Stimulated activated CD4-positive, alpha-beta T cell treated with anti-CD3 and anti-CD28 coated beads, Interleukin-4, amount 100 ng/mL, for 24 hours (primary cell): ENCODE results near the gene ZFP1.
"Not testable (repeated sequence)": the region's sequence is repeated elsewhere in the genome, so short reads cannot be mapped to it uniquely, and the experiment has no call there.

Source experiments
- DNase-seq: peaks from one replicate; pipeline ENCODE4 v3.0.0-alpha.2; 2020

ZFP1 gene

GRCh38 chr16:75205438-75205837 lies 57.1 kb downstream of the ZFP1 start:
- DNase-seq = not testable (repeated sequence)

GRCh38 chr16:75205961-75206748 lies 57.8 kb downstream of the ZFP1 start:
- DNase-seq = not testable (repeated sequence)

DNA sequence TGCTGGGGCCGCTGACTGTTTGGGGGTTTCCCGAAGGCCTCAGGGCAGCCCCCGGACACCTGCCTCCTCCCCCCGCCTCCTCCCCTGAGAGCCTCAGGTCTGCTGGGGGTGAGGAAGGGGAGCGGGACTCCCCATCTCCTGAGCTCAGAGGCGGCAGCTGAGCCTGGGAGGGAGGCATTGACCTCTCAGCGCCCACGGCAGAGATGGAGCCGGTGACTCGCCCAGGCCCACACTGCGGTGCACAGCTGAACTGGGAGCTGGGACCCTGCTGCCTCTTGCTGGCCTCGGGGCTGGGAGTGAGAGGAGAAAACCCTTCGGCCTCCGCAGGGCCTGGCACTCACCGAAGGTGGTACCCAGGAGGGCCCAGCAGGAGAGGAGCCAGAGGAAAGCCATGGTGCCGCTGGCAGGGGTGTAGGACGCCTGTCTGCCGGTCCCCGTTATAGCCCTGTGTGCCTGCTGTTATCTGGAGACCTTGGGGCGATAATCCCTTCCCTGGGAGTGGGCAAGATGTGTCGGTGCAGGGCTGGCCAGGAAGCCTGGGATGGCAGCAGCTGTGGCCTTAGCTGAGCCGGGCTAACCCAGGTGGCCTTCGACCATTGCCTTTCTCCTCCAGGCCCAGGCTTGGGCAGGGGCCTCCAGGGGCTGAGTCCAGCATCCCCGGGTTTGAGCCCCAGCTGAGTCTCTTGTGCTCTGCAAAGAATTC lies 58.6 kb downstream of the ZFP1 start, which contains the start of gene CTRB2:
TSS of gene CTRB2 (minus strand) at position 413 of the 703 bp plus-strand sequence. CDS start at position 393, 20 bp downstream.
- DNase-seq = no peak

DNA sequence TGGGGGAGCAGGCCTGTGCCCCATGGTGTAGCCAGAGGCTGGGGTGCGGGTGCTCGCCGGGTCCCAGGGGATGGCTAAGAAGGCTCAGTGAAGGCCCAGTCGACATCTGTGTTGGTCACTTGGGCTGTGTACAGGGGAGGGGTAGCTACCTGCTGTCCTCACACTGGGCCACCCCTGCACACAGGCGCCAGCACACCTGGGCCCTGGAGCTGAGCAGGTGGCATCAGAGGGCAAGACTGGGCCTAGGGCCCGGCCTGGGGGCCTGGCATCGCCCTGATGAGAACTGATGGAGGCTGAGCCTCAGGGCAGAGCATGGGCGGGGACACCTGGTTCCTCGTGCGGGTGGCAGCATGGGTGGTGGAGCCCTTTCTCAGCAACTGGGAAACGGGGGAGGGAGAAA lies 59.5 kb downstream of the ZFP1 start:
- DNase-seq = no peak

GRCh38 chr16:75208242-75208825 lies 60.0 kb downstream of the ZFP1 start:
- no peak for DNase-seq

- DNase-seq = no peak
Measured at GRCh38 chr16:75208861-75209505, 60.7 kb downstream of the ZFP1 start.

DNA sequence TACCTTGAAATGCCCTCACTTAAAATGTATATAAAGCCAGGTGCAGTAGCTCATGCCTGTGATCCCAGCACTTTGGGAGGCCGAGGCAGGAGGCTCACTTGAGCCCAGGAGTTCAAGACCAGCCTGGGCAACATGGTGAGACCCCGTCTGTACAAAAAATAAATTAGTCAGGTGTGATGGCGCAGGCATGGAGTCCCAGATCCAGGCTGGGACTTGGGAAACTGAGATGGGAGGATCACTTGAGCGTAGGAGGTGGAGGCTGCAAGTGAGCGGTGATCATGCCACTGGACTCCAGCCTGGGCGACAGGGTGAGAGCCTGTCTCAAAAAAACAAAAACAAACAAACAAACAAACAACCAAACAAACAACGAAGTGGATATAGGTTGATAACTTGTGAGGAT lies 61.2 kb downstream of the ZFP1 start:
- not testable (repeated sequence) for DNase-seq

DNA sequence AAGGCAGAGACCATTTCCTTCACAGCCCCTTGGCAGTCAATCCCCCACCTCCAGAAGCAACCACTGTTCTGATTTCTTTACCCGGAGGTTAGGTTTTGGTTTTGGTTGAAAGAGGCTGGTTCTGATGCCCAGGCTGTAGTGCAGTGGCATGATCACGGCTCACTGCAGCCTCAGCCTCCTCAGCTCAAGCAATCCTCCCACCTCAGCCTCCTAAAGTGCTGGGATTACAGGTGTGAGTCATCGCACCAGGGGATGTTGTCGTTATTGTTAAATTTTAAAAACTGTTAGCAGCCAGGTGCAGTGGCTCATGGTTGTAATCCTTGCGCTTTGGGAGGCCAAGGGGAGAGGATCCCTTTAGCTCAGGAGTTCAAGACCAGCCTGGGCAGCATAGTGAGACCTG lies 61.6 kb downstream of the ZFP1 start:
- no peak for DNase-seq

DNA sequence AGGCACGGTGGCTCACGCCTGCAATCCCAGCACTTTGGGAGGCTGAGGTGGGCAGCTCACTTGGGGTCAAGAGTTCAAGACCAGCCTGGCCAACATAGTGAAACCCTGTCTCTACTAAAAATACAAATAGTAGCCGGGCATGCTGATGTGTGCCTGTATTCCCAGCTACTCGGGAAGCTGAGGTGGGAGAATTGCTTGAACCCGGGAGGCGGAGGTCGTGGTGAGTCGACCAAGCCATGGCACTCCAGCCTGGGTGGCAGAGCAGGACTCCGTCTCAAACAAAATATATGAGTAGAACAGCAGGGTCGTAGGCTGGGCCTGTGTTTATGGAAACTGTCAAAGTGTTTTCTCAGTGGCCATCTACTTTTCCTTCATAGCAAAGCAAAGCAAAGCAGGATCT lies 63.0 kb downstream of the ZFP1 start:
- not testable (repeated sequence) for DNase-seq

DNA sequence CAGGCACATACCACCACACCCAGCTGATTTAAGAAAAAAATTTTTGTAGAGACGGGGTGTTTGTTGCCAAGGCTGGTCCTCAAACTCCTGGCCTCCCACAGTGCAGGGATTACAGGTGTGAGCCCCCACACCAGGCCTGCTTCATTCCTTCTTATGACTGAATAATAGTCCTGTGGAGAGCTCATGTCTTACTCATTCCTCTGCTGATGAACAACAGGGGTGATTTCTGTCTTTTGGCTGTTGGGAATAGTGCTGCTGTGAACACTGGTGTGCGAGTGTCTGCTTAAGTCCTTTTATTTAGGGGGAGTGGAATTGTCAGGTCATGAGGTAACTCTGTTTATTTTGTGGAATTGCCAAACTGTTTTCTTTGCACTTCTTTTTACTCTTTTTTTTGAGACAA lies 67.8 kb downstream of the ZFP1 start:
- no peak for DNase-seq

DNA sequence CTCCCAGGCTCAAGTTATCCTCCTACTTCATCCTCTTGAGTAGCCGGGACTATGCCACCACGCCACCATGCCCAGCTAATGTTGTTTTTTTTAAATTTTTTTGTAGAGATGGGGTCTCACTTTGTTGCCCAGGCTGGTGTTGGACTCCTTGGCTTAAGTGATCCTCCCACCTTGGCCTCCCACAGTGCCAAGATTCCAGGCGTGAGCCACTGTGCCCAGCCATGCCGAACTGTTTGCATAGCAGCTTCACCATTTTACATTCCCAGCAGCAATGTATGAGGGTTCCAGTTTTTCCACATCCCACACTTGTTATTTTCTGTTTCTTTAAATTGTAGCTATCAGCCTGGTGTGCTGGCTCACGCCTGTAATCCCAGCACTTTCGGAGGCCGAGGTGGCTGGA lies 68.3 kb downstream of the ZFP1 start:
- DNase-seq = no peak

- DNase-seq = no peak
Measured at GRCh38 chr16:75217389-75217851, 69.1 kb downstream of the ZFP1 start.

- no peak for DNase-seq
Measured at GRCh38 chr16:75218256-75219076, 70.1 kb downstream of the ZFP1 start, which contains the start of gene CTRB1. Gene CTRB1, plus strand, starts transcription at chr16:75218988. Its CDS starts 20 bp downstream, at chr16:75219008.

DNA sequence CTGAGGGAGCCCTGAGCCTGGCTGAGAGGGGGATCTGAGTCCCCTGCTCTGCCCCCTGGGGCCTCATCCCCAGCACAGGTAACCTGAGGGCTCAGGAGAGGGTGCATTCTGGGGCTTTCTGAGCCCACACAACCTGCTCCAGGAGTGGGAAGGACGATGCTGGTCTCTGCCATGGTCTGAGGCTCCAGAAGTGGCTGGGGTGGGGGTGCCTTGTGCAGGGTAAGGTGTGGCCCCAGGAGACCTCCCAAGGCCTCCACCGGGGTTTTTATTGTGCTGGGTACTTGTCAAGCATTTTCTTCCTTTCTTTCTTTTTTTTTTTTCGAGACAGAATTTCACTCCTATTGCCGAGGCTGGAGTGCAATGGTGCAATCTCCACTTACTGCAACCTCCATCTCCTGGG lies 70.8 kb downstream of the ZFP1 start:
- DNase-seq = no peak

DNA sequence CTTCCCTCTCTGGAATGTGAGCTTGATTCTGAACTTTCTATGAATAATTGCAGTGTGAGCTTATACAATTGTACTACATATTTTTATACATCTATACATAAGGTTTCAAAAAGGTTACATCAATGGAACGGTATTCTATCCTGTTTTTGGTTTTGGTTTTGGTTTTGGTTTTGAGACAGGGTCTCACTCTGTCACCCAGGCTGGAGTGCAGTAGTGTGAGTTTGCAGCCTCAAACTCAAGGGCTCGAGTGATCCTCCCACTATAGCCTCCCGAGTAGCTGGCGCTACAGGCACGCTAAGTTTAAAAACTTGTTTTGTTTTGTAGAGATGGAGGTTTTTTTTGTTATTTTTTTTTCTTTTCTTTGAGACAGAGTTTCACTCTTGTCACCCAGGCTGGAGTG lies 71.5 kb downstream of the ZFP1 start:
- DNase-seq = no peak
